K562 (cell line): ENCODE data around the gene ZCCHC24. TPM values are rescaled to one million over a fixed set of nuclear protein-coding genes. Genes with fewer than 3 reads are reported as not detected.

Source experiments
- C11orf30 ChIP-seq: fragments of 450-650 bp; IDR thresholded peaks from 2 replicates; pipeline ENCODE4 v1.6.1; 2016; ENCODE audit warnings: low read depth, mild to moderate bottlenecking
- CTBP1 ChIP-seq: fragments of 450-650 bp; IDR thresholded peaks from 2 replicates; pipeline ENCODE4 v1.6.1; 2016; ENCODE audit warnings: borderline replicate concordance
- DPF2 ChIP-seq: fragments of 450-650 bp; IDR thresholded peaks from 2 replicates; pipeline ENCODE4 v1.6.1; 2016
- FOSL1 ChIP-seq: fragments of 200-800 bp; sonication (Bioruptor generic); conservative IDR thresholded peaks from 2 replicates; pipeline ENCODE4 v1.6.1; 2016; ENCODE audit warnings: missing genetic modification characterization, missing compliant biosample characterization
- FOXA1 ChIP-seq: fragments of 450-650 bp; IDR thresholded peaks from 2 replicates; pipeline ENCODE4 v1.6.1; 2016; ENCODE audit warnings: mild to moderate bottlenecking, borderline replicate concordance
- HCFC1 ChIP-seq: IDR thresholded peaks from 2 replicates; pipeline ENCODE4 v1.6.1; 2012; ENCODE audit warnings: low read depth, low read length, improper control_type of control experiment
- HNRNPUL1 ChIP-seq: fragments of 200-400 bp; formaldehyde crosslinking; IDR thresholded peaks from 2 replicates; pipeline ENCODE4 v1.6.1; 2017; ENCODE audit warnings: low read length
- MAFF ChIP-seq: IDR thresholded peaks from 2 replicates; pipeline ENCODE4 v1.6.1; 2012; ENCODE audit warnings: low read length, improper control_type of control experiment
- MAFG ChIP-seq: fragments of 450-650 bp; conservative IDR thresholded peaks from 2 replicates; pipeline ENCODE4 v1.6.1; 2016; ENCODE audit warnings: missing genetic modification characterization, missing compliant biosample characterization
- MAFK ChIP-seq: IDR thresholded peaks from 2 replicates; pipeline ENCODE4 v1.6.1; 2011; ENCODE audit warnings: low read length, improper control_type of control experiment
- MYBL2 ChIP-seq, 2 experiments: fragments of 450-650 bp in 1 of 2; sonication (generic) in 1 of 2; formaldehyde crosslinking in 1 of 2; IDR thresholded peaks; 2 replicates each; pipeline versions ENCODE4 v1.6.1 to v1.8.1; 2017 to 2022; ENCODE audit warnings: borderline replicate concordance in 1 of 2, inconsistent platforms in 1 of 2, low read depth in 1 of 2, mild to moderate bottlenecking in 1 of 2, missing genetic modification reagents in 1 of 2, moderate library complexity in 1 of 2
- NFE2 ChIP-seq: IDR thresholded peaks from 2 replicates; pipeline ENCODE4 v1.6.1; 2014; ENCODE audit warnings: antibody characterized with exemption, low read depth
- NR3C1 ChIP-seq: sonication (generic); formaldehyde crosslinking; IDR thresholded peaks from 2 replicates; pipeline ENCODE4 v1.8.1; 2022; ENCODE audit warnings: missing genetic modification reagents
- OTX1 ChIP-seq: fragments of 450-650 bp; formaldehyde crosslinking; IDR thresholded peaks from 2 replicates; pipeline ENCODE4 v1.4.0; 2022; ENCODE audit warnings: mild to moderate bottlenecking
- PBX2 ChIP-seq, 2 experiments: IDR thresholded peaks in 1 of 2; conservative IDR thresholded peaks in 1 of 2; 2 replicates each; pipeline ENCODE4 v1.6.1; 2016; ENCODE audit warnings: low read depth in 2 of 2, mild to moderate bottlenecking in 1 of 2, missing compliant biosample characterization in 1 of 2, missing genetic modification characterization in 1 of 2, moderate library complexity in 1 of 2
- SAFB2 ChIP-seq: fragments of 200-400 bp; formaldehyde crosslinking; IDR thresholded peaks from 2 replicates; pipeline ENCODE4 v1.6.1; 2018; ENCODE audit warnings: borderline replicate concordance, low read length, low read depth, moderate library complexity; ENCODE audit not compliant: severe bottlenecking
- SMAD3 ChIP-seq: fragments of 450-650 bp; formaldehyde crosslinking; conservative IDR thresholded peaks from 2 replicates; pipeline ENCODE4 v1.4.0; 2020; ENCODE audit warnings: mild to moderate bottlenecking
- SMARCE1 ChIP-seq: fragments of 450-650 bp; IDR thresholded peaks from 2 replicates; pipeline ENCODE4 v1.7.1; 2016; ENCODE audit warnings: mild to moderate bottlenecking
- SNRNP70 ChIP-seq: fragments of 200-400 bp; formaldehyde crosslinking; optimal IDR thresholded peaks from 2 replicates; pipeline ENCODE3; 2017; ENCODE audit warnings: low read depth, low read length
- SREBF2 ChIP-seq: sonication (generic); formaldehyde crosslinking; IDR thresholded peaks from 2 replicates; pipeline ENCODE4 v1.4.0; 2020; ENCODE audit warnings: mild to moderate bottlenecking, missing genetic modification reagents
- TAF9B ChIP-seq: fragments of 450-650 bp; IDR thresholded peaks from 2 replicates; pipeline ENCODE4 v1.6.1; 2018; ENCODE audit warnings: mild to moderate bottlenecking; ENCODE audit not compliant: partially characterized antibody
- TARDBP ChIP-seq: fragments of 450-650 bp; IDR thresholded peaks from 2 replicates; pipeline ENCODE4 v1.6.1; 2016
- THRA ChIP-seq: fragments of 450-650 bp; IDR thresholded peaks from 2 replicates; pipeline ENCODE4 v1.6.1; 2017; ENCODE audit warnings: mild to moderate bottlenecking, moderate library complexity
- ZNF398 ChIP-seq: fragments of 250-450 bp; sonication (Bioruptor Pico); IDR thresholded peaks from 2 replicates; pipeline ENCODE4 v1.8.0; 2021; ENCODE audit warnings: moderate library complexity, mild to moderate bottlenecking, inconsistent platforms
- ZNF583 ChIP-seq: fragments of 250-450 bp; sonication (Bioruptor Pico); IDR thresholded peaks from 2 replicates; pipeline ENCODE4 v1.4.0; 2020
- polyA plus RNA-seq, 8 experiments: library from polyadenylated mRNA; depleted of rRNA in 4 of 8; stranded (reverse) in 5 of 8; unstranded in 3 of 8; fragments of >200 nt; fragmentation: Nextera tagmentation in 2 of 8; fragmentation: Illumina TruSeq in 1 of 8; extraction: Ambion mirVana in 2 of 8; extraction: Trizol in 1 of 8; gene quantifications; 2 replicates each; pipeline versions ENCODE4 v1.2.1 to v1.2.3, GENCODE V29; 2011 to 2014; ENCODE audit warnings: inconsistent platforms in 1 of 8, missing spikeins in 1 of 8
- total RNA-seq, 7 experiments: library from RNA; depleted of rRNA in 6 of 7; stranded (reverse); fragments of >200 nt in 6 of 7; fragmentation: Illumina TruSeq in 2 of 7; extraction: Trizol in 2 of 7; gene quantifications; 2 replicates each; pipeline versions ENCODE4 v1.2.1 to v1.2.3, GENCODE V29; 2011 to 2021; ENCODE audit warnings: low replicate concordance in 1 of 7

The ZCCHC24 gene
- total and polyA plus RNA-seq, 9 of the 15 experiments (the other 6 are each of a cell fraction or from before 2014, with no cell fraction given), result 0.84 to 11.0 (median 4.6) TPM

GRCh38 chr10:79475119-79475653 is 29.8 kb upstream of the ZCCHC24 start (continued):
- peak; percentile 34; the same call in 1 of the 2 replicates for TF ChIP-seq FOSL1
- TF ChIP-seq TARDBP, result no peak
- peak; percentile 88 for TF ChIP-seq C11orf30
- no peak for TF ChIP-seq SAFB2
- TF ChIP-seq DPF2, result 0 out of 2 replicates have a peak, but pooled peaks have one; percentile 39
- TF ChIP-seq SMARCE1, result 0 out of 2 replicates have a peak, but pooled peaks have one; percentile 22
- no peak for TF ChIP-seq HCFC1
- TF ChIP-seq NFE2, result peak; percentile 71
- TF ChIP-seq MYBL2 (IDR thresholded peaks at IDR 0.05; ENCODE audit: low read depth), result no peak
- TF ChIP-seq MYBL2 (CRISPR knock-in tag; IDR thresholded peaks at IDR 0.05; ENCODE audit: borderline replicate concordance), result no peak
- TF ChIP-seq ZNF583, result peak; percentile 25; the same call in 1 of the 2 replicates
- no peak for TF ChIP-seq HNRNPUL1
- peak; percentile 58; the same call in 1 of the 2 replicates for TF ChIP-seq MAFK
- TF ChIP-seq OTX1 (CRISPR knock-in tag), result no peak
- TF ChIP-seq TAF9B, result no peak
- TF ChIP-seq PBX2 (CRISPR knock-in tag; IDR thresholded peaks at IDR 0.05; ENCODE audit: low read depth), result no peak
- TF ChIP-seq PBX2 (tag; conservative IDR thresholded peaks at IDR 0.05; ENCODE audit: low read depth), result no peak
- no peak for TF ChIP-seq SNRNP70
- TF ChIP-seq THRA, result no peak
- no peak for TF ChIP-seq ZNF398 (CRISPR knock-in tag)
- no peak for TF ChIP-seq SREBF2 (CRISPR knock-in tag)
- TF ChIP-seq CTBP1, result peak; percentile 25; the same call in 1 of the 2 replicates
- peak; percentile 75; the same call in 1 of the 2 replicates for TF ChIP-seq MAFF
- no peak for TF ChIP-seq NR3C1 (CRISPR knock-in tag)
- TF ChIP-seq MAFG (tag), result peak; percentile 93
- TF ChIP-seq FOXA1, result no peak
- TF ChIP-seq SMAD3 (CRISPR knock-in tag), result no peak
